A204.1 (cell line): ENCODE data around the gene LCOR.

Experiments used
- FAIRE-seq: peaks from 2 replicates; lab custom pipeline; 2012; peaks lifted over from hg19 to GRCh38; lab: Jason Lieb, UNC

Gene LCOR

GRCh38 chr10:96987141-96987841 lies 155.2 kb downstream of the LCOR start:
- FAIRE-seq = peak; percentile 54

GRCh38 chr10:96987842-96988175 lies 155.7 kb downstream of the LCOR start:
- no peak for FAIRE-seq

GRCh38 chr10:96988426-96988825 lies 156.3 kb downstream of the LCOR start:
- FAIRE-seq = no peak

- FAIRE-seq = no peak
Measured at GRCh38 chr10:96991313-96991841, 159.3 kb downstream of the LCOR start.

GRCh38 chr10:96992721-96993120 lies 160.6 kb downstream of the LCOR start:
- FAIRE-seq = no peak

GRCh38 chr10:96995851-96996250 lies 163.8 kb downstream of the LCOR start:
- no peak for FAIRE-seq

GRCh38 chr10:96996275-96996965 lies 164.3 kb downstream of the LCOR start:
- FAIRE-seq = no peak

GRCh38 chr10:96998329-96998888 lies 166.3 kb downstream of the LCOR start:
- FAIRE-seq = no peak

- no peak for FAIRE-seq
Measured at GRCh38 chr10:96999337-96999736, 167.2 kb downstream of the LCOR start.

- FAIRE-seq = no peak
Measured at GRCh38 chr10:96999987-97000386, 167.9 kb downstream of the LCOR start.

GRCh38 chr10:97000487-97001182 lies 168.5 kb downstream of the LCOR start:
- FAIRE-seq = no peak

GRCh38 chr10:97001183-97001991 lies 169.3 kb downstream of the LCOR start:
- FAIRE-seq = no peak

GRCh38 chr10:97002670-97003069 lies 170.6 kb downstream of the LCOR start:
- FAIRE-seq = no peak

GRCh38 chr10:97003151-97003803 lies 171.2 kb downstream of the LCOR start:
- no peak for FAIRE-seq

GRCh38 chr10:97003804-97004201 lies 171.7 kb downstream of the LCOR start:
- FAIRE-seq = no peak

- no peak for FAIRE-seq
Measured at GRCh38 chr10:97004591-97004990, 172.5 kb downstream of the LCOR start.

GRCh38 chr10:97005349-97005748 lies 173.3 kb downstream of the LCOR start:
- FAIRE-seq = no peak

- FAIRE-seq = no peak
Measured at GRCh38 chr10:97006364-97006763, 174.3 kb downstream of the LCOR start.

- FAIRE-seq = no peak
Measured at GRCh38 chr10:97007417-97007816, 175.3 kb downstream of the LCOR start.

- FAIRE-seq = no peak
Measured at GRCh38 chr10:97010695-97011206, 178.7 kb downstream of the LCOR start.

GRCh38 chr10:97011397-97011796 lies 179.3 kb downstream of the LCOR start:
- FAIRE-seq = no peak
